Endothelial cell of umbilical vein (primary cell): Measurements from ENCODE around the gene APOBEC4. TPM values are rescaled to one million over a fixed set of nuclear protein-coding genes. Genes with fewer than 3 reads are reported as not detected.

Experiments
- BruUV-seq: library from RNA; stranded (reverse); fragments of 400-500 nt; replicated peaks from 2 replicates; lab custom pipeline; 2021; lab: Mats Ljungman, UMichigan
- CTCF ChIA-PET: fragments of 300-600, 350-600 bp; sonication (Branson Sonifier 250); formaldehyde crosslinking; loops from one replicate; lab custom pipeline; 2021; ENCODE audit warnings: antibody characterized with exemption, inconsistent platforms; lab: Charles Lee
- POLR2A ChIA-PET: fragments of 300-600, 350-600 bp; sonication (Branson Sonifier 250); formaldehyde crosslinking; loops from one replicate; lab custom pipeline; 2021; ENCODE audit warnings: antibody characterized with exemption, inconsistent platforms; lab: Charles Lee
- DNase-seq: peaks from one replicate; pipeline ENCODE4 v3.0.0-alpha.2; 2011; ENCODE audit warnings: low read depth, low spot score
- FAIRE-seq: peaks from 2 replicates; lab custom pipeline; 2011; peaks lifted over from hg19 to GRCh38; lab: Jason Lieb, UNC
- H2AFZ ChIP-seq: 2 replicates; pipeline ENCODE4 v1.6.0; 2012; ENCODE audit warnings: low read depth, low read length, control low read depth, inconsistent platforms
- H3K27ac ChIP-seq: 2 replicates; pipeline ENCODE4 v1.5.1; 2011; ENCODE audit warnings: low read depth, mild to moderate bottlenecking, control low read depth, low read length, moderate library complexity; ENCODE audit not compliant: insufficient read depth
- H3K27me3 ChIP-seq, 2 experiments: 2 replicates each; pipeline versions ENCODE4 v1.6.0 to v1.6.1; 2011; ENCODE audit warnings: low read length in 2 of 2, mixed read lengths in 1 of 2; ENCODE audit not compliant: control insufficient read depth in 2 of 2, insufficient read depth in 2 of 2
- H3K36me3 ChIP-seq, 2 experiments: 2 replicates in 1 of 2; 3 replicates in 1 of 2; pipeline ENCODE4 v1.5.1; 2011; ENCODE audit warnings: low read length in 2 of 2, mild to moderate bottlenecking in 1 of 2, moderate library complexity in 1 of 2; ENCODE audit not compliant: control insufficient read depth in 2 of 2, insufficient read depth in 2 of 2; ENCODE audit errors: extremely low read depth in 1 of 2
- H3K4me1 ChIP-seq: 3 replicates; pipeline ENCODE4 v1.5.1; 2011; ENCODE audit warnings: mild to moderate bottlenecking, low read length; ENCODE audit not compliant: control insufficient read depth, insufficient read depth; ENCODE audit errors: extremely low read depth
- H3K4me2 ChIP-seq: 2 replicates; pipeline ENCODE4 v1.6.1; 2011; ENCODE audit warnings: low read length, control low read depth, mixed read lengths; ENCODE audit not compliant: insufficient read depth
- H3K4me3 ChIP-seq, 3 experiments: fragments of 200-600 bp in 1 of 3; sonication (generic), shearing (Covaris generic) in 1 of 3; replicated peaks in 1 of 3; 2 replicates each; pipeline ENCODE4 v1.5.1; 2011 to 2016; ENCODE audit warnings: control low read depth in 3 of 3, low read length in 3 of 3, mild to moderate bottlenecking in 2 of 3, inconsistent platforms in 1 of 3, low read depth in 1 of 3, moderate library complexity in 1 of 3; ENCODE audit not compliant: insufficient read depth in 1 of 3
- H3K79me2 ChIP-seq: 2 replicates; pipeline ENCODE4 v1.6.0; 2012; ENCODE audit warnings: low read length, inconsistent platforms; ENCODE audit not compliant: control insufficient read depth, insufficient read depth
- H3K9ac ChIP-seq: replicated peaks from 2 replicates; pipeline ENCODE3; 2011; ENCODE audit warnings: low read length, control low read depth; ENCODE audit not compliant: insufficient read depth; ENCODE audit errors: extremely low read depth
- H3K9me1 ChIP-seq: replicated peaks from 3 replicates; pipeline ENCODE4 v1.6.0; 2011; ENCODE audit warnings: mild to moderate bottlenecking, low read length; ENCODE audit not compliant: control insufficient read depth, insufficient read depth; ENCODE audit errors: extremely low read depth
- H3K9me3 ChIP-seq: replicated peaks from 2 replicates; pipeline ENCODE4 v1.5.1; 2012; ENCODE audit warnings: low read length, inconsistent platforms; ENCODE audit not compliant: control insufficient read depth, insufficient read depth
- H4K20me1 ChIP-seq: replicated peaks from 2 replicates; pipeline ENCODE3; 2011; ENCODE audit warnings: mild to moderate bottlenecking, low read length; ENCODE audit not compliant: control insufficient read depth, insufficient read depth; ENCODE audit errors: extremely low read depth
- CTCF ChIP-seq, 2 donors: IDR thresholded peaks; 1 replicate in 1 of 2; 2 replicates in 1 of 2; pipeline ENCODE4 v1.5.1; 2011; ENCODE audit warnings: low read length in 2 of 2, mild to moderate bottlenecking in 2 of 2, moderate library complexity in 2 of 2, control low read depth in 1 of 2, inconsistent platforms in 1 of 2, low read depth in 1 of 2; ENCODE audit not compliant: insufficient read depth in 1 of 2; ENCODE audit errors: extremely low read depth in 1 of 2
- EZH2 ChIP-seq: IDR thresholded peaks from 2 replicates; pipeline ENCODE4 v1.6.1; 2012; ENCODE audit warnings: borderline replicate concordance, low read depth, mild to moderate bottlenecking, moderate library complexity, low read length, inconsistent platforms; ENCODE audit not compliant: severe bottlenecking
- FOS ChIP-seq: IDR thresholded peaks from 2 replicates; pipeline ENCODE4 v1.6.1; 2011; ENCODE audit warnings: mild to moderate bottlenecking, low read length, moderate library complexity, borderline replicate concordance; ENCODE audit not compliant: insufficient read depth
- GATA2 ChIP-seq: IDR thresholded peaks from 2 replicates; pipeline ENCODE4 v1.7.0; 2011; ENCODE audit warnings: low read depth, mild to moderate bottlenecking, moderate library complexity, mixed read lengths, low read length; ENCODE audit not compliant: insufficient read length, insufficient read depth
- JUN ChIP-seq: IDR thresholded peaks from 2 replicates; pipeline ENCODE4 v1.6.1; 2011; ENCODE audit warnings: borderline replicate concordance, low read depth; ENCODE audit not compliant: insufficient read length, insufficient read depth
- MAX ChIP-seq: IDR thresholded peaks from 2 replicates; pipeline ENCODE4 v1.6.1; 2011; ENCODE audit not compliant: insufficient read depth, insufficient read length
- MYC ChIP-seq: IDR thresholded peaks from one replicate; pipeline ENCODE4 v1.6.1; 2011; ENCODE audit warnings: mild to moderate bottlenecking, low read depth, low read length
- POLR2A ChIP-seq: IDR thresholded peaks from 2 replicates; pipeline ENCODE4 v1.6.1; 2012; ENCODE audit warnings: low read depth, mild to moderate bottlenecking, control low read depth, low read length
- POLR2AphosphoS5 ChIP-seq: IDR thresholded peaks from 2 replicates; pipeline ENCODE4 v1.6.1; 2012; ENCODE audit warnings: low read depth, mild to moderate bottlenecking, control low read depth, low read length, moderate library complexity; ENCODE audit not compliant: insufficient read depth
- dilution Hi-C: fragments of 300-500 bp; cut with MboI; formaldehyde crosslinking; loops from one replicate; pipeline ENCODE4 v1.15.0; 2019; ENCODE audit warnings: low sequenced_read_pairs; ENCODE audit not compliant: extremely low pct_ligation_motif_present
- intact Hi-C: fragments of 100-400 bp; cut with micrococcal nuclease; formaldehyde crosslinking; loops from one replicate; pipeline ENCODE4 v1.10.0; 2022
- polyA plus RNA-seq, 4 experiments: library from polyadenylated mRNA; depleted of rRNA in 3 of 4; stranded (reverse) in 3 of 4; unstranded in 1 of 4; fragments of >200 nt; gene quantifications; 2 replicates each; pipeline versions ENCODE4 v1.2.1 to v1.2.3, GENCODE V29; 2011 to 2012; ENCODE audit warnings: missing spikeins in 1 of 4
- total RNA-seq: library from RNA; stranded (reverse); gene quantifications from 2 replicates; pipeline ENCODE4 v1.2.3, GENCODE V29; 2021

APOBEC4 gene
- total and polyA plus RNA-seq, 2 donors (not counting 3 experiments of a cell fraction or from before 2014, with no cell fraction given): not detected

DNA sequence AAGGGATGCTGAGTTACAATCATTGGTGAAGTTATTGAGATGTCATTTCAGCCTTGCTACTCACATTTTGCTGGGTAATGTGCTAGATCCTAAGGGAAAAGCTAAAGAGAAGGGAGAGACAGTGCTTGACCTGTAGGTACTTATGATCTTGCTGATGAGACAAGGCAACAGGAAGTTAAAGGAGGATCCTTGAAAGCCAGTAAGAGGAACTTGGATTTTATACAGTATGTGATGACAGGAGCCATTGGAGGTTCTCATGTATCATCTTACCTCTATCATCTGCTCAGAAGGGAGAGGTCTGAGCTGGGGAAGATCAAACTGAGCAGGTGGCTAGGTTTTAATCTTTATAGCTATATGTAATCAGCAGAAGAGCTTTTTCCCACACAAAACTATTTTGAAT, 6.3 kb downstream of the APOBEC4 start:
- dilution Hi-C loops: no loop called here
- TF ChIP-seq CTCF (IDR thresholded peaks at IDR 0.05; ENCODE audit: extremely low read depth in 1 of 2, insufficient read depth in 1 of 2, low read depth in 1 of 2, low read length in 2 of 2) (no peak), JUN (no peak), EZH2 (no peak), POLR2A (no peak), MAX (no peak), FOS (no peak), POLR2AphosphoS5 (no peak), GATA2 (no peak), MYC (no peak)

More for the DNA sequence above, 6.3 kb downstream of the APOBEC4 start:
- Histone ChIP-seq H3K36me3 (no peaks in the 10 kb centered on the region), H3K27ac (no peak overlapping the region), H4K20me1 (no peaks in the 10 kb centered on the region), H3K4me1 (peaks cover 7% of the 10 kb centered on the region), H3K9me3 (no peaks in the 10 kb centered on the region), H3K79me2 (no peaks in the 10 kb centered on the region), H2AFZ (no peak overlapping the region), H3K9me1 (no peaks in the 10 kb centered on the region), H3K27me3 (no peaks in the 10 kb centered on the region), H3K4me2 (no peak overlapping the region), H3K4me3 (no peak overlapping the region), H3K9ac (no peak overlapping the region)
- ChIA-PET CTCF (interaction anchor here (1.2 to 4.3 kb wide), 3 partner anchors 9 to 269 kb away, joined by 4 to 15 read pairs (median 8); no protein-coding TSS in a partner anchor), POLR2A (no interaction called here)
- no TSS peak for BruUV-seq
- intact Hi-C loops: no loop called here
- FAIRE-seq (no peak), DNase-seq (no peak)
